GM12801 (cell line): Measurements from ENCODE around the gene NCOA3.

ENCODE experiments used
- TF ChIP-seq, protein P1 (sequence below): IDR thresholded peaks from one replicate; pipeline ENCODE4 v1.5.1; 2011; ENCODE audit warnings: control low read depth; ENCODE audit not compliant: insufficient read length; ENCODE audit errors: extremely low read depth

Gene NCOA3

GRCh38 chr20:47492284-47492683 lies 9.4 kb upstream of the NCOA3 start:
- TF ChIP-seq, protein P1, sequence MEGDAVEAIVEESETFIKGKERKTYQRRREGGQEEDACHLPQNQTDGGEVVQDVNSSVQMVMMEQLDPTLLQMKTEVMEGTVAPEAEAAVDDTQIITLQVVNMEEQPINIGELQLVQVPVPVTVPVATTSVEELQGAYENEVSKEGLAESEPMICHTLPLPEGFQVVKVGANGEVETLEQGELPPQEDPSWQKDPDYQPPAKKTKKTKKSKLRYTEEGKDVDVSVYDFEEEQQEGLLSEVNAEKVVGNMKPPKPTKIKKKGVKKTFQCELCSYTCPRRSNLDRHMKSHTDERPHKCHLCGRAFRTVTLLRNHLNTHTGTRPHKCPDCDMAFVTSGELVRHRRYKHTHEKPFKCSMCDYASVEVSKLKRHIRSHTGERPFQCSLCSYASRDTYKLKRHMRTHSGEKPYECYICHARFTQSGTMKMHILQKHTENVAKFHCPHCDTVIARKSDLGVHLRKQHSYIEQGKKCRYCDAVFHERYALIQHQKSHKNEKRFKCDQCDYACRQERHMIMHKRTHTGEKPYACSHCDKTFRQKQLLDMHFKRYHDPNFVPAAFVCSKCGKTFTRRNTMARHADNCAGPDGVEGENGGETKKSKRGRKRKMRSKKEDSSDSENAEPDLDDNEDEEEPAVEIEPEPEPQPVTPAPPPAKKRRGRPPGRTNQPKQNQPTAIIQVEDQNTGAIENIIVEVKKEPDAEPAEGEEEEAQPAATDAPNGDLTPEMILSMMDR: no peak

DNA sequence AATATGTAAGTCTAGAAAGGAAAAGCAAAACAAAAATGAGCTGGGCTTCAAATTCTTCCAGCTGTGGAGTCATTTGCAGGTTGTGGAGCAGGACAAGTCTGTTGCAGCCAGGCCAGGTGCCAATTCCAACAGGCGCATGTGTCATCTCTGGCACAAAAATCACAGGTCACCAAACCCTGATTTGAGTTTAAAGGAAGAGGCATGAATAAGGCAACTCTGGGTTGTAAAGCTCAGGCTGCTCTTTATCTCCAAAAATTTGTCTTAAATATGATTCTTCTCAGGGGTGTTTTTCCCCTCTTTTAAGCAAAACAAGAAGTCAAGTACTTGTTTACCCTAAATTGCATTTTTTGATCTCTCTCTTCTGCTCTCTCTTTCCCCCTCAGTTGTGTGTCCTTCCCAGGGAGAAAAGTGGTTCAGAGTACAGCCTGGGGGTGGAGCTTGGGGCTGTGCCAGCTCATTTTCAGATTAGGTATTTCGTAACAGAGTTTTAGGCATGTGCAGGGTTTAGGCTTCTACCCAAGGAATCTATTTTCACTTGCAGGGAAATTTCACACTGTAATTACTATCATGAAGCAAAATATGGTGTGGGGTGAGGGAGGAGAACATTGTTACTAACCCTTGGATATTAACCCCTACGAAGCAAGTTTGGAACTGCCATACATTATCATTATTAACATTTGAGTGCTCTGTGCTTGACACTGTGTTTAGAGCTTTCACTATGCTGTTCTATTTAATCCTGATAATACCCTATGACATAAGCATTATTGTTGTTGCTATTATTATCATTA lies 8.3 kb upstream of the NCOA3 start:
- TF ChIP-seq, protein P1: no peak

GRCh38 chr20:47493963-47494293 lies 7.8 kb upstream of the NCOA3 start:
- TF ChIP-seq, protein P1: no peak

- TF ChIP-seq, protein P1: no peak
These were observed 5.6 kb upstream of the NCOA3 start for GRCh38 chr20:47496118-47496517.

DNA sequence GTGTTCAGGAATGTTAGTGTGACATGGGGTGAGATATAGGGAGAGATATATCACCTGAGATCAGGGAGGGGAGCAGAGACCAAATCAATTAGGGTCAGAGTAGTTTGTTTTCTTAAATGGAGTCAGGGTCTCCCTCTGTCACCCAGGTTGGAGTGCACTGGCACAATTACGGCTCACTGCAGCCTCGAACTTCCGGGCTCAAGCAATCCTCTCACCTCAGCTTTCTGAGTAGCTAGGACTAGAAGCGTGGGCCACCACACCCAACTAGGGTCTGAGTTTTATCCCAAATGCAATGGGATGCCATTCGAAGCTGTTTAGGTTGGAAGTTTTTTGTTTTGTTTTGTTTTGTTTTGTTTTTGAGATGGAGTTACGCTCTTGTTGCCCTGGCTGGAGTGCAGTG lies 3.1 kb upstream of the NCOA3 start:
- TF ChIP-seq, protein P1: no peak

DNA sequence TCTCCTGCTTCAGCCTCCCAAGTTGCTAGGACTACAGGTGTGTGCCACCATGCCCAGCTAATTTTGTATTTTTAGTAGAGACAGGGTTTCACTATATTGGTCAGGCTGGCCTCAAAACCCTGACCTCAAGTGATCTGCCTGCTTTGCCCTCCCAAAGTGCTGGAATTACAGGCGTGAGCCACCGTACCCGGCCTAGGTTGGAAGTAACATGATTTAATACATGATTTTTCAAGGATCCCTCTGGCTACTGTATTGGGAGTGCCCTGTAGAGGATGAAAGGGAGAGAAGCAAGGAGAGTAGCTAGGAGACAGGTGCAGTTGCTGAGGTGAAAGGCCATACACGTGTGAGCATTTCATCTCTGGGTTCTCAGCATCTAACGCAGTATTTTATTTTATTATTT lies 2.6 kb upstream of the NCOA3 start:
- TF ChIP-seq, protein P1: no peak

- TF ChIP-seq, protein P1: no peak
These were observed 1.1 kb upstream of the NCOA3 start for GRCh38 chr20:47500554-47500953.
